Muscle of back (tissue), 11 donors: Measurements from ENCODE around the gene GALNT14. TPM values are rescaled to one million over a fixed set of nuclear protein-coding genes. Genes with fewer than 3 reads are reported as not detected.

Experiments used
- DNase-seq, 3 donors: peaks; one replicate each; pipeline versions ENCODE4 v3.0.0 to v3.0.0-alpha.2; 2013
- polyA plus RNA-seq, 10 donors: library from polyadenylated mRNA; unstranded; fragments of 120-200 nt; gene quantifications; one replicate each; pipeline ENCODE4 v1.2.1, GENCODE V29; 2013; ENCODE audit not compliant: insufficient read length in 10 of 10

GALNT14 gene
- polyA plus RNA-seq, 10 donors = 1.8 to 6.0 (median 2.9) TPM

DNA sequence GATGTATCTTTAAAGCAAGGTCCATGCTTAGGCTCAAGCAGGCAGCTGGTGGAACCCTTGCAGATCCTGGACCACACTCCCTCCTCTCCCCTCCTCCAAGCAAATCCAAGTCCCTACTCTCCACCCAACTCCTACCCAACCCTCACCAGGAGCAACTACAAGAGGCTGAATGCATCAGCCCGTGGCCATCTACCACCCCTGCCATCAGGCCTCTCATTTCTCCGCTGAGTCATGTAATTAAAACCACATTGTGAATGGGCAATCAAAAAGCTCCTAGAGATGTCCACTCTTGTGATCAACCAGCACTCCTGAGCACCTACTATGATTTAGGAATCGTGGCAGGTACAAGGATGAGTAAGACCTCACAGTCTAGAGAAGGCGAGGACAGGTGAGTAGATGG lies 188.8 kb downstream of the GALNT14 start:
- DNase-seq = no peak

DNA sequence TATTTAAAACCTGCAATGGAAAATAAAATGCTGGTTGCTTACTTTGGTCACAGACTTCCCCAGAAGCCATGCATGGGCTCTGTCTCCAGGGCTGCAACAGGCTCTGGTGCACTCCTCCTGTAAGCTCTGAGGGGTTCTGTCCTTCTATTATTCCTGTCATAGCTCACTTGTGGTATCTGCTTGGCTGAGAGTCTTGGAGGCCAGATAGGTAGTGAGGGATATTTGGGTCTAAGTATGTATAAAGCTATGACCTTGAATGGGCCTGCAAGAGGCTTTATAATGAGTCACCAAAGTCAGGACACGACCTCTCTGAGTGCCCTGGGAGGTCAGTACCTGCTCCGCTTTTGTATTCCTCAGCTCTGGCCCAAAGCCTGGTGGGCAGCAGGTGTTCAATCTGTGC lies 189.4 kb downstream of the GALNT14 start:
- DNase-seq = no peak

DNA sequence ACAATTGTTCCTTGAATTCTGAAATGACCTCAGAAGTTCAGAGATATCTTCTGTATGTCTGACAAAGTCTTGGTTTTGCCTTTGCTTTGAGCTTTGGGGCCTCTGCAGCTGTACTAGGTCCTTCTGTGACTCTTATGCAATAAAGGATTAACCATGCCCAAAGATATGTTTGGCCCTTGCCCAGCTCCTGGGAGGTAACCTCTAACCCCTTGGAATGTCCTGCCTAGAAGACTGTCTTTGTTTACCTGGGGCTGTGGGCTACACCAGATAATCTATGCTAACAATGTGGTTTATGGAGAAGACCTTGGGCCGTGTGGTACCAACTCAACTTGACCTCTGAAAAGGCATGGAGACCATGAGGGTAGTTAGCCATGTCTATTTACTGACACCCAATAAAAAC lies 190.1 kb downstream of the GALNT14 start:
- no peak for DNase-seq

DNA sequence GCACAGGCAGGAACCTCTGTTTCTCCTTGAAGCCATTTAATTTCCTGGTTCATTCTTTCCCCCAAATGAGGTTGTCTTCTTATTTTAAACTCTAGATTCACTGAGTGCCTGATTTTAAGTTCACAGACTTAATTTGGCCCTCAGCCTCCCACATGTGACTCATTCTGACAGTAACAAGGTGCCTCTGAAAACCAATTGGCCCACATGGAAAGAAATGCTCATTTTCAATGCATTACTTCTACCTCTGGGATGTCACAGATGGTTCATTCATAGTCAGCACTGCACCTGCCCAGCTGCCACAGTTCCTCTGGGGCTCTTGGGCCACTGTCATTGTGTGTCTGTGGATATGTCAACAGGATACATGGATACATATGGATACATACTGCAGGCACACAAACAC lies 190.6 kb downstream of the GALNT14 start:
- no peak for DNase-seq

- no peak for DNase-seq
Observed at GRCh38 chr2:30942419-30942818, 195.8 kb downstream of the GALNT14 start.

DNA sequence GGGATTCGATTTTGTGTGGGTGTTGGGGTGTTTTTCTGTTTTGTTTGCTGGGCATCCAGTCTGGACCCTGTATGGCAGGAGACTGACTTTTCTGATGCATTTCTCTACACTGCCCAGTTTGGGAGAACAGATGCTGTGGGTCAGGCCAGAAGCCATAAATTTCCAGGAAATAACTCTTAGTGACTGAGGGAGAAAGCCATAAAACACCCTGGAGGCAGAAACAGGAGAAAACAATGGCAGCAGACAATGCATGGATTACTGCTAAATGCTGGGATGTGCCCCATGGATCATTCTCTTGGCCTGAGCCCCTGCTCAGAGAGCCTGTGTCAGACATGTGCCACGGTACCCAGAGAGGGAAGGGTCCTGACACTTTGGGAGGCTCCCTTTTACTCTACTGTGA lies 197.4 kb downstream of the GALNT14 start:
- no peak for DNase-seq

- no peak for DNase-seq
Observed at GRCh38 chr2:30939364-30939763, 198.9 kb downstream of the GALNT14 start.

DNA sequence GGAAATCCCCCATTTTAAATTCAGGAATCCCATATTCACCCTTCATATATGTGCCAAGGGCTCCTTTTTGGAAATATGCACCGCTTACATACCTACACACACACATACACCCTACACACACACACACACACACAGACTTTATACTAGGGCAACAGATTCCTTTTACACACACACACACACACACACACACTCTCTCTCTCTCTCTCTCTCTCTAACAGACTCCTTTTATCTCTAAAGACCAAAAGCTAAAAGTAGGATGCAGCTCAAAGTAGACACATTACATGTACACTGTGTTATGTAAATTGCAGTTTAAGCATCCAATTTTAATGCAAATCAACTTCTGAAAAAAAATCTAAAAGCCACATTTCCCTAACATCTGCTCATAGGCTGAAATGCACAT lies 200.0 kb downstream of the GALNT14 start:
- no peak for DNase-seq

DNA sequence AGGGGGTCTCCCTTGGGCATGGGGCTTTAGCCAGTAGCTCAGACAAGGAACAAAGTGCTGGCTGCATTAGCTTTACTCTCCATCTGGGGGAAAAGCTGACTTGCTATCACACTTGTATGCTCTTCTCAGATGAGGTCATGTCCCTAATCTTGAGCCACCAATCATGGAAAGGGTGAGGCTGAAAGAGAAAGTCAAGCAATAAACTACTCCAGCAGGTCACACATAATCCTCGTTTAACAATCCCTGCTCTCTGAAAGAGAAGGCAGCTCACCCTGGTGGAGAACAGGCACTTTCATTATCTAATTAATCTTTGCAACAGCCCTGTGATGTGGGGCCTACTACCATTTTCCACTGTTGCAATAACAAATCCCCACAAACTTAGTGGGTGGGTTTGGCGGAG lies 201.3 kb downstream of the GALNT14 start:
- no peak for DNase-seq

GRCh38 chr2:30935795-30936194 lies 202.4 kb downstream of the GALNT14 start:
- no peak for DNase-seq

GRCh38 chr2:30934066-30934465 lies 204.2 kb downstream of the GALNT14 start:
- DNase-seq = no peak

DNA sequence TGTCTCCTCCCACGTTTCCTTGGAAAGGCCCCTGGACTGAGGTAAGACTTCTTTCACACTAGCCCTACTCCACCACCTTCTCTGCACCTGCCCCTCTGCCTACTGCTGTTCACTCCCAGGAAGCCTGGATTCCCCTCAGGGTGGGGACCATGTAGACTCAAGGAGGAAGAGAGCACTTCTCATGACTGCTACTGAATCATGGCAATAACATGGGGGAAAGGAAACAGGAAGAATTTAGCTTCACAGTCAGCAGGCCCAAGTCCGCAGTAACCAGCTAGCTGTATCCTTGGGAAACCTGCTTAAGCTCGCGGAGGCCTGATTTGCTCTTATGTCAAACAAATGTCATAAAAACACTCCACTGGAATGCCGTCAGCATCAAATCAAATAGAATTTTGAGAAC lies 204.7 kb downstream of the GALNT14 start:
- no peak for DNase-seq

- no peak for DNase-seq
Observed at GRCh38 chr2:30932870-30933269, 205.4 kb downstream of the GALNT14 start.

- DNase-seq = no peak
Observed at GRCh38 chr2:30931841-30932407, 206.3 kb downstream of the GALNT14 start.

- DNase-seq = no peak
Observed at GRCh38 chr2:30930716-30931115, 207.5 kb downstream of the GALNT14 start.

DNA sequence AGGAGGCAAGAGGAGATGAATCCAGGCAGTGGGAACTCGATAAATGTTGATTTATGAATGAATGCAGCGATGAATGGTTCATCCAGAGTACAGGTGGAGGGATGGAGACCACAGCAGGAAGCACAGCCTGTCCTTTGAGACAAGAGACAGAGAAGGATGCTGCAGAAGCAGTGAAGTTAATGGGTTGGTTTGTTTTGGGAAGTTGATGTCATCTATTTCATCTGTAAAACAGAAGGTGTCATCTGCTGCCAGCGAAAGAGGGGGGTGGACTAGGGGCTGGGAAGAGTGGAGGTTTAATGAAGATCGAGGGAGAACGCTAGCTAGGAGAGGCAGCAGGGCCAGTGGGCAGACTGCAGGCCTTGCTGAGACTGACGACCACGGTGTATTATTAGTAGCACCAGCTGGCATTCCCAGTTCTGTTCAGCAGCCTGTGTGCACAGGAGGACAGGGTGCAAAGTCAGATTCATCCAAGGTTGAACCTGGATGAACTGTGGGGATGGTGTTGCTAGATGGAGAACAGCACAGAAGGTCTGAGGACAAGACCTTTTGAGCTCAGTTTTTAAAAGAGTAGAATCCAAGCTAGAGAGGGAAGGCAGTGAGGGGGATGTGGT lies 210.7 kb downstream of the GALNT14 start:
- peak; percentile 5 to 12 (median 7) for DNase-seq

DNA sequence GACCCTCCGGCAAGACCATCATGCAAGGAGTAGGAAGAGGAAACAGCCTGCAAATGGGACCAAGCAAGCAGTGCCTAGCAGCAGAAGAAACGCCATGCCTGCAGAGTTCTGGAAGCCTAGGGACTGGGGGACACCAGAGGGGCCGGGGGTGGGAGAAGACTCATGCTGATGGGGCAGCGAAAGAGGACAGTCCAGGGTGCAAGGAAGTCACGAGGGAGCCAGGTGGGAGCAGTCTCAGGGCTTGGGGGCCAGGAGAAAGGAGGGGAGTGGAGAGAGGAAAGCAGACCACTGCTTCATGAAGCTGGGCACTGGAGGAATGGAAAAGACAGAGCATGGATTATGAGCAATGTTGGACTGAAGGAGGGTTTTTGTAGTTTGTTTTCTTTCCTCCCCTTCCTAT lies 211.6 kb downstream of the GALNT14 start:
- no peak for DNase-seq

- no peak for DNase-seq
Observed at GRCh38 chr2:30923623-30924022, 214.6 kb downstream of the GALNT14 start.

DNA sequence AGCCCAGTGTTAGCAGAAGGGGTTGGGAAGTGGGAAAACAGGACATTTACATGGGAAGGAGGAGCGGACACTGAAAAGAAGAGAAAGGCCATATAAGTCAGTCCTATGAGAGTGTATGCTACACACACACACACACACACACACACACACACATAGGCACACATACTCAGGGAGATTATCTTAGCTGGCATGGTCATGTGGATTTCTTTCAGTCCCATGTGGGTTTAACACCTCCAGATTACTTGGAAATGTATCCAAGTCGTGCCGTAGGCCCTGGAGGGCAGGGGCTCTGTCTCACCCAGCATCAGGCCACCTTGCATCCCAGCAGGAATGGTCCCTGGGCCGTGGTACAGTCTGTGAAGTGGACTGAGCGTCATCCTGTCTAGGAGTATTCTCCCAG lies 217.7 kb downstream of the GALNT14 start:
- DNase-seq = no peak

GRCh38 chr2:30915486-30915885 lies 222.8 kb downstream of the GALNT14 start:
- DNase-seq = no peak

GRCh38 chr2:30914456-30914855 lies 223.8 kb downstream of the GALNT14 start:
- no peak for DNase-seq

- no peak for DNase-seq
Observed at GRCh38 chr2:30912056-30912455, 226.2 kb downstream of the GALNT14 start.

GRCh38 chr2:30911327-30911726 lies 226.9 kb downstream of the GALNT14 start:
- DNase-seq = no peak

- no peak for DNase-seq
Observed at GRCh38 chr2:30910686-30911085, 227.6 kb downstream of the GALNT14 start.
